ENCODE data around the gene RAB31. TPM values are rescaled to one million over a fixed set of nuclear protein-coding genes. Genes with fewer than 3 reads are reported as not detected.
A peak's percentile ranks its signal among the peaks of the same experiment; 100 is the strongest.

Gene RAB31
- total RNA-seq, 6 donors from 2014 or later = 40.3 to 128 (median 95.8) TPM

- TF ChIP-seq POLR2A (IDR thresholded peaks at IDR 0.05) (no peak), CTCF (IDR thresholded peaks at IDR 0.05) (no peak), EP300 (IDR thresholded peaks at IDR 0.05) (no peak), POLR2AphosphoS5 (IDR thresholded peaks at IDR 0.05) (no peak)
- H3K4me3 ChIP-seq = no peak overlapping the region
- no peaks in the 10 kb centered on the region for H3K36me3 ChIP-seq
- H3K4me1 ChIP-seq = peaks cover 9 to 24% (median 10%) of the 10 kb centered on the region in 4 donors
- H3K27ac ChIP-seq = peak overlapping the region in 2 of 4 donors; percentile 71 to 81
- DNase-seq (no peak), ATAC-seq (ENCODE audit: low FRiP score in 2 of 2) (no peak)
- no peaks in the 10 kb centered on the region for H3K9me3 ChIP-seq
- H3K27me3 ChIP-seq = no peaks in the 10 kb centered on the region
- WGBS, 2 donors = 83 to 87% methylated on average over 13 of the region's 13 CpGs
Measured at GRCh38 chr18:9772847-9773677, 65.0 kb downstream of the RAB31 start.

- WGBS, 2 donors = 88 to 94% methylated on average over 5 of the region's 5 CpGs
- Histone ChIP-seq H3K36me3 (no peaks in the 10 kb centered on the region), H3K27ac (peak overlapping the region in 2 of 4 donors; percentile 71 to 76), H3K9me3 (no peaks in the 10 kb centered on the region), H3K4me3 (no peak overlapping the region), H3K27me3 (no peaks in the 10 kb centered on the region), H3K4me1 (peaks cover 9 to 24% (median 10%) of the 10 kb centered on the region in 4 donors)
- ATAC-seq (ENCODE audit: low FRiP score in 2 of 2) (no peak), DNase-seq (no peak)
- TF ChIP-seq CTCF (IDR thresholded peaks at IDR 0.05) = no peak
- no peak for TF ChIP-seq EP300 (IDR thresholded peaks at IDR 0.05)
- no peak for TF ChIP-seq POLR2AphosphoS5 (IDR thresholded peaks at IDR 0.05)
- no peak for TF ChIP-seq POLR2A (IDR thresholded peaks at IDR 0.05)
Measured at GRCh38 chr18:9774150-9774549, 66.0 kb downstream of the RAB31 start.

- 63 to 73% methylated on average over 10 of the region's 10 CpGs for WGBS, 2 donors
- ATAC-seq (ENCODE audit: low FRiP score in 2 of 2) = peak in 1 of 2 donors; percentile 74
- peak overlapping the region; percentile 57 to 79 (median 75) for H3K27ac ChIP-seq
Measured at GRCh38 chr18:9775178-9775577, 67.1 kb downstream of the RAB31 start.

GRCh38 chr18:9779630-9780029 is 71.5 kb downstream of the RAB31 start:
- peak in 1 of 2 donors; percentile 63 for DNase-seq
- Histone ChIP-seq H3K36me3 (no peaks in the 10 kb centered on the region), H3K4me1 (peaks cover 4 to 20% (median 11%) of the 10 kb centered on the region in 4 donors), H3K27ac (peak overlapping the region in 3 of 4 donors; percentile 30 to 69 (median 67)), H3K9me3 (no peaks in the 10 kb centered on the region), H3K27me3 (no peaks in the 10 kb centered on the region), H3K4me3 (no peak overlapping the region)
- no peak for ATAC-seq (ENCODE audit: low FRiP score in 2 of 2)
- TF ChIP-seq POLR2AphosphoS5 (IDR thresholded peaks at IDR 0.05) (peak in 1 of 2 donors; percentile 38), EP300 (IDR thresholded peaks at IDR 0.05) (no peak), CTCF (IDR thresholded peaks at IDR 0.05) (no peak), POLR2A (IDR thresholded peaks at IDR 0.05) (no peak)
- WGBS, 2 donors = 66 to 69% methylated on average over 4 of the region's 4 CpGs

More at GRCh38 chr18:9775178-9775577, 67.1 kb downstream of the RAB31 start:
- Histone ChIP-seq H3K9me3 (no peaks in the 10 kb centered on the region), H3K27me3 (no peaks in the 10 kb centered on the region), H3K36me3 (no peaks in the 10 kb centered on the region), H3K4me1 (peaks cover 9 to 27% (median 16%) of the 10 kb centered on the region in 4 donors), H3K4me3 (no peak overlapping the region)
- TF ChIP-seq CTCF (IDR thresholded peaks at IDR 0.05) = no peak
- TF ChIP-seq EP300 (IDR thresholded peaks at IDR 0.05) = peak in 3 of 4 donors; percentile 35 to 85 (median 83)
- peak in 1 of 4 donors; percentile 55 for TF ChIP-seq POLR2A (IDR thresholded peaks at IDR 0.05)
- TF ChIP-seq POLR2AphosphoS5 (IDR thresholded peaks at IDR 0.05) = peak; percentile 69 to 84
- DNase-seq = peak in 1 of 2 donors; percentile 62

Data from upper lobe of left lung (tissue), 6 donors.